HG03558 (cell line): ENCODE results near the gene SORCS1.
"Not testable (repeated sequence)": the region's sequence is repeated elsewhere in the genome, so short reads cannot be mapped to it uniquely, and the experiment has no call there.

Source experiments
- ATAC-seq: cut with Tn5 transposase; IDR thresholded peaks from one replicate; pipeline ENCODE4 v1.9.1; 2021; ENCODE audit warnings: moderate number of reproducible peaks; ENCODE audit not compliant: unreplicated experiment; ENCODE audit errors: extremely low read depth

SORCS1 gene

GRCh38 chr10:107056182-107056581 lies 108.3 kb downstream of the SORCS1 start:
- no peak for ATAC-seq

DNA sequence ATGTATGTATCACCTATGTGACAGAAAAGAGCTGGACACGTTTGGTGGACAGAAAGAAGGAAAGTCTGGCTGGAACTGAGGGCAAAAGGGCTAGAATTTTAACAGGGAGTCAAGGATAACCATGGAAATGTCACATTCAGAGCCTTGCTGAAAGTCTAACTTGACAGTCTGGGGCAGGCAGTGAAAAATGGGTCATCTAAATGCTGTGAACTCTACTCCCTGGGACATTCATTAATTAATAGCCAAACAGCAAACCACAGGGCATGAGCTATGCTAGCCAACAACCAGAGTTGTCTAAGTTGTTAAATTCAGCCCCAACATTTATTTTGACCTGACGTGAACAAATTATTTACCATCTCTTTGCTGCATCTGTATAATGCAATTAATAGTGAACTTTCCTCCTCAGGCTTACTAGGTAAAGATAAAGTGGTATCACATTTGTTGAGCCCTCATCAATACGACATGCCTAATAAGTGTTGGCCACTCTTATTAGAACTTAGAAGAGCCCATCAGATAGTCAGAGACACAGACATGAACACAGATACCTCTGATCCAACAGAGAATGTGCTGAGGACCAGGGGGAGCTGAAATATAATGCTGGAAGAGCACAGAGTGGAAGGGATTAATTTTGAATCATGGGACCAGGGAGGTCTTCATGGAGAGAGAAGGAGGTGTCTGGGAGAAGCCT lies 109.9 kb downstream of the SORCS1 start:
- no peak for ATAC-seq

- no peak for ATAC-seq
Measured at GRCh38 chr10:107051769-107052168, 112.7 kb downstream of the SORCS1 start.

DNA sequence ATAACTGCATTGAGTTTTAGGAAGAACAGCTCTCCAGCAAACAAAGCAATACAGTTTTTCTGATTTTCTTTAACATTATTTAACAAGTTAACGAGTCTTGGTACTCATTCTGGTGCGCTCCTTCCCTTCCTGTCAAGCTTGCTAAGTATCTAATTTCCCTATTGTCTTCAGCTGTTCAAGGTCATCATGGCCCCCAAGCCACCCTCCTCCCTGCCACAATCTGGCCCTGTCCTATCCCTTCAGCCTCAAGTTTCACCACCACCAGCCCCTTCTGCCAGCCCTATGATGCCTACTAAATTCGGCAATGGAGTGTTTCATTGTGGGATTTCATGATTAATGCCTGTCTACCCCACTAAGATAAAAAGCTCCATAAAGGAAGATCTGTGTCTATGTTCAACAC lies 121.0 kb downstream of the SORCS1 start:
- ATAC-seq, result no peak

DNA sequence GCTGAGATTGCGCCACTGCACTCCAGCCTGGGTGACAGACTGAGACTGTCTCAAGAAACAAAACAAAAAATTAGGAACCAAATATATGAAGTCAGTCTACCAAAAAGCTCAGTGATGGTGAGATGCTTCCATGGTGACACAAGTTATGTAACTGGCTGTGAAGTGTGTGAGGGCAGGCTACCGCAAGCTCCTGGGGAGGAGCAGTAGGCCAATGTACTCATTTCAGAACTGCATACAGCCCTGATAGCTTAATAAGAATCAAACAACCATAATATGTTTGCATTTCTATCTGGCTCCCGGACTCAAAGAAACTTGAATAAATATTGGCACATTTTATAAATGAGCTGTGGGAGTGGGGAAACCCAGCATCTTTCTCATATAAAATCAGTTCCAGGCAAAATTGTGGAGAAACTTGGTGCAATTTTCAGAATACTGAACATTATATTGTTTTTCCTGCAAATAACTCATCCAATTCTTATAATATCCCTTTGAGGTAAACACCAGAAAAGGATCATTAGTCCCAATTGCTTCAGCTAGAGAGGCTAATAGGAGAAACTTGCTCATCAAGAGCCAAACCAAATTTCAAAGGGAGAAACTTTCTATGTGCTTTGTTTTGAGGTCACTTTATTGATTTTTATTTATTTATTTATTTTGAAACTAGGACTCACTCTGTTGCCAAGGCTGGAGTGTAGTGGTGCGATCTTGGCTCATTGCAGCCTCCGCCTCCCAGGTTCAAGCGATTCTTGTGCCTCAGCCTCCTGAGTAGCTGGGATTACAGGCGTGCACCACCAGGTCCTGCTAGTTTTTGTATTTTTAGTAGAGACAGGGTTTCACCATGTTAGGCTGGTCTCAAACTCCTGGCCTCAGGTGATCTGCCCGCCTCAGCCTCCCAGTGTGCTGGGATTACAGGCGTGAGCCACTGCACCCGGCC lies 127.0 kb downstream of the SORCS1 start:
- no peak for ATAC-seq

- ATAC-seq, result no peak
Measured at GRCh38 chr10:107033799-107034422, 130.6 kb downstream of the SORCS1 start.

DNA sequence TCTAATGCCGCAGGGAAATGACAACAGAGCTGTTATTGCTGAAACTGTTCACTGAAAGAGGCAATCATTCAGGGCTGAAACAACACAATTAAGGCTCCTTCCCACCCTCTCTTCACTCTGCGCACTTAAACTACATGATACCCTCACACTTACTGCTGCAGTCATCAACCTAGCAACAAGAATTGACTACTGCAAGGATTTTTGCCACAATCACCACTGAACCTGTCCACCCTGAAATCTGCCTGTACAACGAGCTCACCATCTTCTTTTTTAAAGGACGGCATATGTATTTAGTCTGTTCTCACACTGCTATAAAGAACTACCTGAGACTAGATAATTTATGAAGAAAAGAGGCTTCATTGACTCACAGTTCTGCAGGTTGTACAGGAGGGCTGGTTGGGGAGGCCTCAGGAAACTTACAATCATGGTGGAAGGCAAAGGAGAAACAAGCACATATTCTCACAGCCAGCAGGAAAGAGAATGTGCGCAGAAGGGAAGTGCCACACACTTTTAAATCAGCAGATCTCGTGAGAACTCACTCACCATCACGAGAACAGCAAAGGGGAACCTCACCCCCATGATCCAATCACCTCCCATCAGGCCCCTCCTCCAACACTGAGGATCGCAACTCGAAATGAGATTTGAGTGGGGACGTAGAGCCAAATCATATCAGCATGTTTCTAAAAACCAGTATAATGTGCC lies 131.7 kb downstream of the SORCS1 start:
- no peak for ATAC-seq

DNA sequence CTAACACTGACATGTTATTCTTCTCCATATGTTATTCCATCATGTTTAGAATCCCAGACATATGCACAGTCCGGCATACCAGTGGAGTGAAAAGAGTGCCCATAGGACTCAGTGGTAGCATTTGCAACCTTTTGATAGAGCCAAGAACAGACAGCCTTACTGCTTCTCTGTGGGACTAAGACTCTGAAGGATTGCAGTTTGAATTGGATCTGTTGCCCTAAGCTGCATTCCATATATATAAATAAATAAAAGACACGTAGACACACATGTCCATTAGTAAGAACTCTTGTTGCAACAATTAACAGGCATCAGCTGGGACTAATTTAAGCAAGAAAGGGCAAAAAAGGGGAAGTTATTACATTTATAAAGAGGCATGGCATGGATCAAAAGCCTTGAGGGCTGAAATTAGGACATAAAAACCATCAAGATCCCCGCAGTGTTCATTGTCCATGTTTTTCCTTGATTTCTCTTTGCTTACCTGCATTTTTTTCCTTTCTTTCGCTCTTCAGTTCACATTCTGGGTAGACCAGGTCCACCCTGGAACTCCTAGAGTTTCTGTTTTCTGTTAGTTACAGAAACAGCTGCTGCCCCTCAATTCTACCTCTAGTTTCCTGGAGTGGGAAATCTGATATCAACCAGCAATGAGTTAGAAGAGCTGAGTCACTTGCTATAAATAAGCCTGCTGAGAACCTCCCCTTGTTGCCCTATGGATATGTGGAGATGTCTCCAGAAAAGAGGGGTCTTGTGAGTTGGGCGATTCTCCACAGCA lies 132.4 kb downstream of the SORCS1 start:
- ATAC-seq, result no peak

DNA sequence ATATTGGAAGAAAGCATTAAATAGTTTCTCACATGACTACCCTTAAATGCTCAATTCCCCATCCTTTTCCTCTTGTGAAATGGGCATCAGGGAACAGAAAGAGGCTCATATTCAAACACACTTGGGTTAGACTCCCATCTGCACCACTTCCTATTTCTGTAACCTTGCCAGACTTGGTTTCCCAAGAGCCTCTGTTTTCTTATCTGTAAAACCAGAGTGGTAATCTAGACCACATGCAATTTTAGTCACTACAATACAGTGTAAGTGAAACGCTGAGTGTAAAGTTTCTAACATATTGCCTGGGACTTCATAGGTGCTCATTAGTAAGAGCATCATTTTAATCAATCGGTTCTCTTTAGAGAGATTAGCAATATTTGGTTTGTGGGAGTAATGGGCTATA lies 136.3 kb downstream of the SORCS1 start:
- no peak for ATAC-seq

GRCh38 chr10:107025676-107026075 lies 138.8 kb downstream of the SORCS1 start:
- no peak for ATAC-seq

GRCh38 chr10:107024033-107024432 lies 140.5 kb downstream of the SORCS1 start:
- ATAC-seq, result not testable (repeated sequence)

DNA sequence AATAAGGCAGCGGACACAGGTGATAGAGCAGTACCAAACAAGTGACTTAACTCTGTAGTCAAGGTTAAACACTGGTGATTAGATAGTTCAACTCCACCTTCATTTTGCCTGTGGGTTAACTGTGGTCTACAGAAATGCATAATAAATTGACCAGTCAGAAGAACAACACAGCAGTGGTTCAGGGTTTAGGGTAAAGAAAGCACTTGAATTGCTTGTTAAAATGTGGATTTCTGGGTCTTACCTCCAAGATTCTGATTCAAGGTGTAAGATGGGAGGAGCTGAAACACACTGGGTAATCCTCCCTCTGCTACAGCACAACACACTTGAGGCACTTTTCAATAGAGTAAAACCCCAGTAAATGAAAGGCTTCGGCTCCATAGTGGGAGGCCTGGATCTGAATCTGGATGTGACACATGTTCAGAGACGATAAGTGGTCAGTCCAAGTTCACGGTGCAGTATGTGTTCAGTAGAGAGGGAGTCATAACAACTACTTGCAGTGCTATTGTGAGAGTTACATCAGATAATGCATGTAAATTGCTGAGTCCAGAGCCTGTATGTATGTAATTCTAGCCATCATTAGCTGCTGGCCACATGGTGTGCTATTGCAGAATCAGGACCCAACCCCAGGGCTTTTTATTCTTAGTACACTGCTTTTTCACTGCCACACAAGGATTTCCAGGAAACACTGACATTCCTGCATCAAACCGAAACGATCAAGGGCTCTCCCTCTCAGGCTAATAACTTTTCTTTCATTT lies 141.7 kb downstream of the SORCS1 start:
- ATAC-seq, result no peak

DNA sequence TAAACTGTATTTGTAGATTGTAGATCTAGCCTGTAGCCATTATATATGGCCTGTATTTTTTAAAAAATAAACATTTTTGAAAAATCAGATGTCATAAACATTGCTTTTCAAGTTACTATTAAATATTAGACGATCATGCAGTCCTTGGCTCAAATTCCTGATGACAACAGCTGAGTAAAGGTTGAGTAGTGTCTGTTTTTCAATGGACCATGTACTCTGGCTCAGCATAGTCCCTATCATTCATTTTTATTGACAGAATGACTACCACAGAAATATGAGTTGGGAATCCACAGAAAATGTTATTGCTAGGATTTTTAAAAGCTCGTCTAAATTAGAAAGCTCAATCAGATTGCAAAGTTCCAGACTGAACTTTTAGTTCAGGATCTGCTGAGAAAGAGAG lies 145.4 kb downstream of the SORCS1 start:
- no peak for ATAC-seq

DNA sequence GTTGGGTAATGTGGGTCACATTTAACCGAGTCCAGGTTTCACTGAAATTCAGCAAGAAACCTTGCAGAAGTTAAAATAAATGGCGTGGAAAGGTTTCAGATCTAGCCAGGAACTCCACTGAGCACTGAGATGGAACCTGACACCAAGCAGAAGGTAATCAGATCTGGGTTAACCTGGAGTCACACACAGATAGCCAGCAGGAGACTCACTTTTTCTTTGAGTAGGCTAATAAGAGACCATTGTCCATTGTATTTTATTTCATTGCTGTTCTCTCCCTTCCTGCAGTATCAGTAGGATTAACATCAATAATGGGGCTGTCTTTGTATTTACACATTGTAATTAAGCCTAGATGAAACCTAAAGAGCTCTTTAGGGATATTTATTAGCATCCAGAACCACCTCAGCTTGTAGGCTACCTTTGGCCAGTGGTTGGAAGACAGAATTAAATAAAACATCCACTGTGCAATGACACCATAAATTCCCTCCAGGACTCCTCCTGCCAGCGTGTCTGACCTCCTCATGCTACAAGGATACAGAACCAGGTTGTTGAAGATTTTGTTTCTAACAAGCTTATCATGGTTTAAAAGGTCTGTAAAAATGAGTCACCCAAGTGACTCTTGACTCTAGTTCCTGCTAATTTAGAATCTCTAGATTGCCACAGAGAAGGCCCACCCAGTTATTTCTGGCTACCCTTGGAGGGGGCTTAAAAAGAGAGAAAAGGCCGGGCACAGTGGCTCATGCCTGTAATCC lies 151.1 kb downstream of the SORCS1 start:
- ATAC-seq, result no peak

DNA sequence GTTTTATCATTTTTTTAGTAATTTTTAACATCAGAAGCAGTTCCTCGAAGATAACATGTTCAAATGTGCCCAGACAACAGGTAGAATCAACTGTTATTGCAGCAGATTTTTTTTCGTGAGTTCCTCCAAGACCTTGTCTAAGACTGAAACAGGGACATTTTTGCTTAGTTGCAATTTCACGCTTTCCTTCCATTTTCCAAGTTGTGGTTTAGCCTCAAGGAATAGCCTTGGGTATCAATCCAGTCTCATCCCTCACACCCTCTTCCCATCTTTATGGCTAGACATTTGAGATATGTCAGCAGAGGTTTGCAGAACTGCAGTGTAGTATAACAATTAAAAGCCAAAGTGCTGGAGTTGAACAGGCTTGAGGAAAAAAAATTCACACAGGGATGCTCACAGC lies 152.5 kb downstream of the SORCS1 start:
- no peak for ATAC-seq

DNA sequence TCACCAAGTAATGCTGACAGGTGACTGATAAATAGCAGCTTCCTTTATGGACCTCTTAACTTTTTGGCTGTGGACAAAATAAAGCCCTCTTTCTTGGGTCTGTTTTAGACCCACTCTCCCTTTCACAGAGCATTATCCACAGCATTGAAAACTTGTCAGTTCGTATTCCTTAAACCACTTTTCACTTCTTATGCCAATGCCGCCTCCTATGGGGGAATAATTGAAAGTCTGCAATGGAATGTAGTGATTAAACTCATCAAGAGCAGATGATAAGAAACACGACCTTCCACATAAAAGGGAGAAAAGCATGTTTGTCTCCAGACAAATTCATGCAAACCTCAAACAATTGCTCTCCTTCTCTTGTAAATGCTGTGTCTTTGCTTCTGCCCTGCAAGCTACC lies 153.4 kb downstream of the SORCS1 start:
- ATAC-seq, result no peak

DNA sequence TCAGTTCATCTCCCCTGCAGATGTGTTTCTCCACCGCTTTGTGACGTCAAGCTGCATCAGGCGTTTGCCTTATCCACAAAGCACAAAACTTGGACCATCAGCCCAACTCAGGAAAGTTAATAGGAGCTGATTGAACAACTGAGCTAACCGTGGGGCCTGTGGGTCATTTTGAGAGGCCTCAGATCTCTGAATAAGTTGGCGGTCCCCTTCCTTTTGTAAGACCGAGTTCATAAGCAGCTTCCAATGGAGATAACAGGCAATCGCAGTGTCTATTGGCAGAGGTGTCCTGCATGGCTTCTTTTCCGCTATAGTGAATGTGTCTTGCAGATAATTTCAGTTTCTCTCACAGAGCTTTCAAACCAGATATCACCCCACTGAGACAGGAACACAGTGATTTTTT lies 154.0 kb downstream of the SORCS1 start:
- no peak for ATAC-seq

DNA sequence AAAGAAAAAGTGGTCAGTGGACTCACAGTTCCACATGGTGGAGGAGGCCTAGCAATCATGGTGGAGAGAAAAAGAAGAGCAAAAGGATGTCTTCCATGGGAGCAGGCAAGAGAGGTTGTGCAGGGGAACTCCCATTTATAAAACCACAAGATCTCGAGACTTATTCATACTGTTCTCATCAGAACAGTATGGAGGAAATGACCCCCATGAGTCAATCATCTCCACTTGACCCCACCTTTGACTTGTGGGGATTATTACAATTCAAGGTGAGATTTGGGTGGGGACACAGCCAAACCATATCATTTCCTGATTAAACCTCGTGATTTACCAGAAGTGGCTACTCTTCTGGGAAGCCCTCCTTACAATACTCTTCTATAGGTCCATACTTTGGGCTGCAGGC lies 160.1 kb downstream of the SORCS1 start:
- ATAC-seq, result no peak
